ENCODE data around the gene CST3. TPM values are rescaled to one million over a fixed set of nuclear protein-coding genes. Genes with fewer than 3 reads are reported as not detected.

Gene CST3
- total and polyA plus RNA-seq, 2 of the 8 experiments (the other 6 are each of a cell fraction or from before 2014, with no cell fraction given), result 53.2 to 184 TPM

DNA sequence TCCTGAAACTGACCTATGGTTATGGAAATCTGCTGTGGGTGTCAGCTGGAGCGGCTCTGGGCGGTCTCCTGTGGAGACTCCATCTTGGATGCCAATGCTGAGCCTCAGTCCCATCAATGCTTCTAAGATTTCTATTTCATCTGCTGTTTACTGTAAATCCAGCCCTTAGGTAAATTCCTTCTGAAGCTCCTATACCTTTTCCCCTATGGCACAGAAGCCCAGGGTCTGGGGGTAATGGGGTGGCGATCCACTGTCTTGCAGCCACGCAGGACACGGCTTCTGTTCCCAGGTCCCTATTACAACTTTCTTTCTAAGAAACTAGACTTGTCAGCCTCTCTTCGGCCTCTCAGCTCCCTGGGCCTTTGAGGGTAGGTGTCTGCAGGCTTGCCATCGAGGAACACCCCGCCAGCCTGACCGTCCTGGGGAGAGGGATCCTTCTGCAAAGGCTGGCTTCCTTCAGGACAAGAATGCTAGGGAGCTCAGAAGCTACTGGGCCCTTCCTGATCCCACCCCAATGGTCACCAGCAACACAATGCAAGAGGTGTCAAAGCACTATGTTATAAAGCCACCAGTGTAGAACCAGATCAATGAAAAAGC is 6.4 kb downstream of the CST3 start:
- Histone ChIP-seq H2BK120ac (replicated peaks; ENCODE audit: low read depth, low read length) (no peak overlapping the region), H3K4me2 (ENCODE audit: insufficient read depth in 1 of 2, low read depth in 2 of 2, low read length in 2 of 2) (no peak overlapping the region), H3K79me1 (ENCODE audit: low read depth, low read length) (no peaks in the 10 kb centered on the region; the same call in 1 of the 2 replicates), H4K5ac (ENCODE audit: insufficient read length, low read depth, low read length) (no peak overlapping the region), H3K23me2 (ENCODE audit: low read depth, low read length) (no peaks in the 10 kb centered on the region; the same call in 1 of the 2 replicates), H3K9me3 (ENCODE audit: insufficient read depth in 2 of 2, low read depth in 1 of 2, low read length in 1 of 2) (no peaks in the 10 kb centered on the region), H3K56ac (replicated peaks; ENCODE audit: insufficient read length, low read depth, low read length) (no peak overlapping the region), H4K20me1 (replicated peaks in 1 of 2; ENCODE audit: control insufficient read depth in 1 of 2, insufficient read depth in 2 of 2, low read length in 2 of 2) (peaks cover 0 to 6% of the 10 kb centered on the region in 2 experiments), H3K27me3 (replicated peaks in 1 of 4; ENCODE audit: control insufficient read depth in 3 of 4, extremely low read depth in 1 of 4, insufficient read depth in 3 of 4, low read length in 3 of 4) (peaks cover 0 to under 1% (median under 1%) of the 10 kb centered on the region in 4 experiments; a peak in 2 of 7 replicates), H3K4ac (replicated peaks; ENCODE audit: insufficient read length, low read depth, low read length) (no peak overlapping the region), H3K27ac (ENCODE audit: low read depth, low read length) (no peak overlapping the region), H3K14ac (ENCODE audit: insufficient read length) (no peak overlapping the region), H3K4me1 (replicated peaks in 1 of 4; ENCODE audit: control insufficient read depth in 3 of 4, insufficient read depth in 4 of 4, low read length in 3 of 4) (peaks cover 0 to 5% (median 2%) of the 10 kb centered on the region in 4 experiments; a peak in 2 of 7 replicates), H3K4me3 (ENCODE audit: extremely low read depth in 1 of 4, insufficient read depth in 2 of 4, low read depth in 3 of 4, low read length in 4 of 4) (no peak overlapping the region), H3K23ac (ENCODE audit: insufficient read length) (no peak overlapping the region), H3K18ac (ENCODE audit: extremely low read depth, low read length) (no peak overlapping the region), H3K79me2 (ENCODE audit: control insufficient read depth in 1 of 2, insufficient read depth in 2 of 2, low read length in 2 of 2) (no peaks in the 10 kb centered on the region), H2BK15ac (ENCODE audit: low read length) (no peak overlapping the region), H2BK20ac (ENCODE audit: low read length) (no peak overlapping the region), H2AFZ (ENCODE audit: low read length) (no peak overlapping the region), H2AK5ac (ENCODE audit: low read depth, low read length) (no peak overlapping the region), H4K91ac (replicated peaks; ENCODE audit: insufficient read length, low read length) (no peak overlapping the region), H3K36me3 (ENCODE audit: control insufficient read depth in 2 of 4, insufficient read depth in 4 of 4, low read length in 3 of 4) (no peaks in the 10 kb centered on the region; a peak in 1 of 8 replicates), H2BK12ac (ENCODE audit: low read depth, low read length) (no peak overlapping the region), H2BK5ac (ENCODE audit: low read depth, low read length) (no peak overlapping the region), H4K8ac (ENCODE audit: extremely low read depth, insufficient read depth, low read length) (no peak overlapping the region), H3K9ac (replicated peaks in 1 of 4; ENCODE audit: extremely low read depth in 1 of 4, low read depth in 3 of 4, low read length in 3 of 4) (no peak overlapping the region)
- CTCF ChIA-PET (ENCODE audit: partially characterized antibody), result interaction anchor here (0.9 kb wide), 1 partner anchor 186 kb away, joined by 3 read pairs; no protein-coding TSS in a partner anchor
- FAIRE-seq, result no peak
- 92% methylated on average over 9 of the region's 9 CpGs; no CpG with 5 or more reads in 1 of the 2 experiments for WGBS, 2 experiments (ENCODE audit: extremely low coverage in 1 of 2, insufficient coverage in 1 of 2, insufficient read length in 1 of 2, insufficient replicate concordance in 2 of 2, low coverage in 1 of 2, low lambda C conversion rate in 2 of 2, missing lambda C conversion rate in 1 of 2)
- POLR2A ChIA-PET (ENCODE audit: partially characterized antibody), result no interaction called here
- no peak for DNase-seq (ENCODE audit: low read depth in 1 of 2, low spot score in 2 of 2)
- TF ChIP-seq SAP30 (IDR thresholded peaks at IDR 0.05; ENCODE audit: insufficient read depth, insufficient replicate concordance, low read length) (no peak), GTF2F1 (IDR thresholded peaks at IDR 0.05; ENCODE audit: borderline replicate concordance, low read depth, low read length) (no peak), EP300 (IDR thresholded peaks at IDR 0.05; ENCODE audit: borderline replicate concordance in 1 of 2, low read depth in 2 of 2, low read length in 2 of 2) (no peak), SIN3A (conservative IDR thresholded peaks at IDR 0.05 in 1 of 2, IDR thresholded peaks at IDR 0.05 in 1 of 2; ENCODE audit: low read depth in 1 of 2, low read length in 2 of 2) (no peak), KDM4A (IDR thresholded peaks at IDR 0.05; ENCODE audit: low read depth, low read length, severe bottlenecking) (no peak), RNF2 (IDR thresholded peaks at IDR 0.05; ENCODE audit: borderline replicate concordance, low read depth, low read length, missing control alignments, poor library complexity, severe bottlenecking) (no peak), JUN (IDR thresholded peaks at IDR 0.05; ENCODE audit: low read depth, low read length) (no peak), RXRA (IDR thresholded peaks at IDR 0.05; ENCODE audit: insufficient read depth, low read depth, low read length) (no peak), SP4 (IDR thresholded peaks at IDR 0.05; ENCODE audit: low read length) (no peak), TEAD4 (IDR thresholded peaks at IDR 0.05; ENCODE audit: low read depth, low read length) (no peak), POU5F1 (IDR thresholded peaks at IDR 0.05; ENCODE audit: low read depth, low read length) (no peak)

Measured in H1 (cell line).